Stimulated activated CD8-positive, alpha-beta memory T cell treated with anti-CD3 and anti-CD28 coated beads, Interleukin-4, amount 100 ng/mL, for 24 hours (primary cell): ENCODE data around the gene CES5A.
"Not testable (repeated sequence)": the region's sequence is repeated elsewhere in the genome, so short reads cannot be mapped to it uniquely, and the experiment has no call there.

Source experiments
- DNase-seq: peaks from one replicate; pipeline ENCODE4 v3.0.0-alpha.2; 2020; ENCODE audit warnings: low read depth

The CES5A gene

GRCh38 chr16:55828680-55829079 lies 46.5 kb downstream of the CES5A start:
- DNase-seq = no peak

GRCh38 chr16:55825115-55825728 lies 50.0 kb downstream of the CES5A start:
- DNase-seq = no peak

- DNase-seq = no peak
These were observed 50.6 kb downstream of the CES5A start for GRCh38 chr16:55824473-55825000.

DNA sequence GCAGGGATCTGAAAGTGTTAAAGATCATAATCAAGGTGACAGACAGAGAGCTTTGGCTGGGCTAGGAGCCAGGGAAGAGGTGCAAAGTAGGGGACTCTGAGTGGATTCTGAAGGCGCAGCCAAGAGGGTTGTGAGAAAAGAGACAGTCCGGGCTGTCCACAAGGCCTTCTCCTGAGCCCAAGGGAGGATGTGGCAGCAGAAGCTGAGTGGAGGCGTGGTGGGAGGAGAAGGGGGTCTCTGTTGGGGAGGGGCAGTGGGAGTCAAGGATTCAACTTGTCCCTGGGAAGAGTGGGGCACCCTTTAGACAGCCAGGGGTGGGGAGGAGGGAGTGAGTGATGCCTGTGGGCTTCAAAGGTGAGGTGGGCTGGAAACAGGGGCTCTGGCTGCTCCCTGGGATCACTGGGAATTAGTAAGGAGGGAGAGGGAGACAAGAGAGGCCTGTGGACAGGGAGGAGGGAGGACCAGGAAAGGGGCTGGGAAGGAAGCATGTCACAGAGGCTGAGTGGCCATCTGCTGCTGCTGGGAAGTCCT lies 52.8 kb downstream of the CES5A start:
- DNase-seq = no peak

DNA sequence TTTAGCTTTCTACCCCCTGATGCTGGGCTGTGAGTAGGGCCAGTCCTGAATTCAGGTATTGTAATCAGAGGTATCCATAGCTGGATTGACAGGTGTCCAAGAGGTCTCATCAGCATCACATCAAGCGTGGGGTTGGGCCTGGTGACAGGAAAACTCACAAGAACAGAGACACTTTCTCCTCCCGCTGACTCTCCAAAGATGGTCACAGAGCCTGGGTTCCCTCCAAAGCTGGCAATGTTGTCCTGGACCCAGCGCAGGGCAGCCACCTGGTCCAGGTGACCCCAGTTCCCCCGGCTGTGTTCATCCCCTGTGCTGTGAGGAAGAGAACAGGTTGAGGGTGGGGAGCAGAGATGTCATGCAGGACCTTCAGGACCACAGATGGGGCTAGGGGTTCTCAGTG lies 54.0 kb downstream of the CES5A start:
- DNase-seq = no peak

DNA sequence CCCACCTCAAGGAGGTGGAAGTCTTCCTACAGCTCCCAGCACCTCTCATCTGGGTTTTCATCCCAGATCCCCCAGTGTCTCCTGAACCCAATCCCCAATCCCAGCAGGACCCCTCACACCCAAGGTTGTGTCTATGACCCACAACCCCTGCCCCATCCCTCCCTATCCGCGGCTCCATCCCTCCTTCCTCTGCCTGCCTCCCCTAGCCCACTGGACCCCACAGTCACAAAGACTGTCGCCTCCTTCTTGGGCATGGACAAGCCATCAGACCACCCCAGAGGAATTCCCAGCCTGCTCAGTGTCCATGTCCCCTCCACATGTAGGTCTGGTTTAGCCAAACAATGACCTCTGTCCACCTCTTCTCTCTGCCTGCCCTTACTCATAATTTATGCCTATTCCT lies 54.6 kb downstream of the CES5A start:
- no peak for DNase-seq

DNA sequence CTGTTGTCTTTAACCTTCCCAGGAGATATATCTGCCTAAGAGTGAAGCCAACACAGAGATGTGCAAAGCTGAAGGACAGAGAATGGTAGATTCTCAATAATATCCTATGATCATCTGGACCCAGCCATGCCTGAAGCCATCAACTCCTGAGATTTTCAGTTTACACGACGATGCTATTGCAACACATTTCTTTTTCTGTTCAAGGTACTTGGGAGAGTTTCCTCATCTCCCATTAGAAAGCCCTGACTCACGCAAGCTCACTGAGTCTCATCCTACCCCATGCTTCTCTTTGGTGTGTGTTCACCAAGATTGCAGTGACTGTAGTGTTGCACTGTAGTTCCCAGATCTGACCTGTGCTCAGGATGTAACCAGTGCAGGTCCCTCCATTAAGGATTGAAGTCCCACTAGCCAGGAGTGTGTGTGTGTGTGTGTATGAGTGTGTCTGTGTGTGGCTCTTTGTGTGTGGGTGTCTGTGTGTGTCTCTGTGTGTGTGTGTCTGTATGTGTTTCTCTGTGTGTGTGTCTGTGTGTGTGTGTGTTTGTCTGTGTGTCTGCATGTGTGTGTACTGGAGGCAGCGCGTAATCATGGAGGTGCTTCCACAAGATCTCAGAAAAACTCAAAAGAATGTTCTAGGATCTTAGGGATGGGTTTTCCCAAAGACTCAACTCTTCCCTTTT lies 57.8 kb downstream of the CES5A start:
- no peak for DNase-seq

GRCh38 chr16:55816222-55816621 lies 59.0 kb downstream of the CES5A start:
- not testable (repeated sequence) for DNase-seq

DNA sequence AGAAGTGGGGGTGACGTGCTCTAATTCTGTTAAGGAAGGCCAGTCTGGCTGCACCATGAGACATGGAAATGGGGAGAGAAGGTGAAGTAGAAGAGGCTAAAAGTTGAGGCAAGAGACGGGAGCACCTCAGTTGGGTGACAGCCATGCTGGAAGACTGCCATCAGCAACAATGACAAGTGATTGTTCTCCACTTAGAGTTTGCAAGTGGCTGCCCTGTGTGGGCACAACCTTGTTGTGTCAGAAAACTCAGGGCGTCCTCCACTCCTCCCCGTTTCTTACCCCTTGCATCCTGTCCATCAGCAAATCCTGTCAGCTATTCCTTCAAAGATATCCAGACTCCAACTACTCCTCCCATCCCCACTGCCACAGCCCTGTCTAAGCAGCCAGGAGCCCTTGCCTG lies 59.9 kb downstream of the CES5A start:
- DNase-seq = no peak

GRCh38 chr16:55814174-55814573 lies 61.0 kb downstream of the CES5A start:
- DNase-seq = not testable (repeated sequence)

DNA sequence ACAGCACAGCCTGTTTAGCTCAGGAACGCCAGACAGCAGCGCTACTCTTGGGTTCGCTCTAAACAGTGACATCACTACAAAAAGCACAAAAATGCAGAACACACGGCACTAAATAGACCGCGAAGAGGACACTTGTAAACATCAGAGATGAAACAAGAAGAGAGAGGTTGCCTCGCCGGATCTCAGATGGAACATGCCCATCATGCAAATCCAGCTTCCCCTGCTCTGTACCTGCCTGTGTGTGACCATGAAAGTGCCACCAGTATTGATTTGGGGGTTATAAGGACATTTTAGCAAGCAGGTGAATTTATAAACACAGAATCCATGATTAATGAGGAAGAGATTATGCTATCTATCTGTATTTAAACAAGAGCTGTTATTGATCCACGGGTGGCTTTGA lies 61.4 kb downstream of the CES5A start:
- DNase-seq = not testable (repeated sequence)

DNA sequence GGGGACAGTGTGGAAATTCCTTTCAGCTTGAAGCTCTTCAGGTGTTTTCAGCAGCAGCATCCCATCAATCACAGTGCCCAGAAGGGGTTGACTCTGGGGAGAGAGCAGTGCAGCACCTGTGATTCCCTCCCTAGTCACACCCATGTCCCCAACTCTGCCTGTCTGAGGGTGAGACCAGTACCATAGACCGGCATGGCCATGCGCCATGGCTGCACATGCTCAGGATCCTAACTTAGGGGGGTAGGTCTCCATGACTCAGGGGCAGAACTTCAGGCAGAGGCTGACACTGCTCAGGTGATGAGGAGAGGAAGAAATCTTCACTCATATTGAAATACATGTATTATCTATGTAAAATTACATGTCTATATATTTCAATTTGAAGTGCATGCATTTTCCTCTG lies 62.2 kb downstream of the CES5A start:
- DNase-seq = no peak

- DNase-seq = no peak
These were observed 63.4 kb downstream of the CES5A start for GRCh38 chr16:55811811-55812210.

- DNase-seq = no peak
These were observed 64.7 kb downstream of the CES5A start for GRCh38 chr16:55810451-55810961.

- no peak for DNase-seq
These were observed 65.3 kb downstream of the CES5A start for GRCh38 chr16:55809851-55810250.

- no peak for DNase-seq
These were observed 65.8 kb downstream of the CES5A start for GRCh38 chr16:55809386-55809785.

DNA sequence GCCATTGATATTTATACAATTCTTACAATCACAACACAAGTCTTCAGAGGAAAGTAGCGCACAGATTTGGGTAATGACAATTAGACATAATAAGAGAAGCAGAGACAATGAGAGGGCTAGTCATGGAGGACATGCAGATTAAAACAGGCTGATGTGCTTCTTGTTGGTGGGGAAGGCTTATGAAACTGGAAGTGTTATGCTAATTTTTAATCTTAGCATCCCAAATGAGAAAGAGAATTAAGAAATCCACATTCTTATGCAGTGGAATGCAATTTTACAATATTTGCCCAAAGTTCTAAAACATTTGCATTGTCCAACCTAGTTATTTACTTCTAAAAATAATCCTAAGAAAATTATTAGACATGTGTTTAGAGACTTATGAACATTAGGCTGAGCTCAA lies 66.9 kb downstream of the CES5A start:
- not testable (repeated sequence) for DNase-seq

DNA sequence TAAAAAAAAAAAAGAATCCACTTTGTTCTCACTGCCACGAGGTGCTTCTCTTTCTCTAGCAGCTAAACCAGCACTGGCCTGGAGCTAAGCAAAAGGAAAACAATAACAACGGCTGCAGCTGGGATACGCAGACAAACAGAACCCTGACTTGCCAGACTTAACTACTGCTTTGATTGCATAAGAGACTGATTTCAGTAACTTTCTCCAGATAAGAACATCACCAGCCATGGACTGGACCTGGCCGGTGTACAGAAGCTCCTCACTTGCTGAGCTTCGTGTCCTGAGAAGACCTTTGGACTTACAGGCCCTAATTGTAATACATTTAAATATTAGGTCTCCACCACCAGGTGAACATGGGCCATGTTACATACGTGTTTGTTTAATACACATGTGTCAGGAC lies 70.1 kb downstream of the CES5A start:
- not testable (repeated sequence) for DNase-seq

GRCh38 chr16:55803681-55804080 lies 71.5 kb downstream of the CES5A start:
- DNase-seq = not testable (repeated sequence)
